ENCODE results near the gene DOCK2.
"Not testable (repeated sequence)": the region's sequence is repeated elsewhere in the genome, so short reads cannot be mapped to it uniquely, and the experiment has no call there.

The DOCK2 gene

GRCh38 chr5:169798438-169798837 lies 161.4 kb downstream of the DOCK2 start:
- DNase-seq: no peak

DNA sequence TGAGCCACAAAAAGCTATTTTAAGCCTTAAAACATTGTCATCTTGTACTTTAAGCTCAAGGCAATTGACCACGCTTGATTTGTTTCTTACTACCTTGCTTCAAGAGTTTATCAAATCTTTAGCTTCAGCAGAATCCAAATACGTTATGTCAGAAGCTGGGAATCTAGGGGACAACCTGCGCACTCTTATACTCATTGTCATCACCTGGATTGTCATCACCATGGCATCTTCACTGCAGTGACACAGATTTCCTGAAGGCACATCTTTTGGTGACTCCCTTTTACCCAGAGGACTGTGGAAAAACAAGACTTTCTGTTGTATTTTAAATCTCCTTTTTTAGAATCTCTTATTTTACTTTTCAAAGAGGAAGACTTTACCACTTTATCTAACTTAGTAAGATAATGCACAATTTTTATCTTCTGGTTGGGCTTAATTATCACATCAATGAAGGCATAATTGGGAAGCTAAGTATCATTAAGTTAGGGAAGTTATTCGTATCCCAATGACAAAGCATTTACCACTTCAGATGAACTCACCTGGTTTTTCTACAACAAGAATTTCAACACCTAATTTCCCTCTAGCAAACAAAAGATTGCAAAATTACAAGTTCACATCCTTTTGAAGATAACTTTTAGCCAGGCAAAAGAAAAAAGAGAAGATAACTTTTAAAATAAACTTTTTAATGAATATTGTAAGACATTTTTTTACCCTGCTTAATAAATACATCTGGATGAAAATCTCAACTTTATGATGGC lies 162.0 kb downstream of the DOCK2 start:
- DNase-seq: no peak

DNA sequence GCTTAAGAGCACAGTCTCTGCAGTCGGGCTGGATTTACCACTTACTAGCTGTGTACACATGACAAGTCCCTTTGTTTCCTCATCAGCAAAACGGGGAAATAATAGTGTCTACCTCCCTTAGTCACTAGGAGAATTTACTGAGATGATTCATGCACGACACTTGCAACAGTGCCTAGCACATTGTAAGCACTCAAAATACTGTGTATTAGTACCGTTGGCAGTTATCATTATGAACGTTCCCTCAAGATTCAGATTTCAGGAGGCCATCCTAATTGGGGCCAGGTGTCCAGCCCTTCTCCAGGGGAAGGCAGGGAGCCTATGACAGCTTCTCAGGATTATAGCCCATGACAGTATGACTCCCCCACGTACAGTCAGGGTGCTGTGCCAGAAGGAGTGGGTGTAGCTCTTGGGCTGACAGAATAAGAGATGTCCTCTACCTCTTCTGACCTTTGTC lies 164.3 kb downstream of the DOCK2 start:
- peak; percentile 25 for DNase-seq

DNA sequence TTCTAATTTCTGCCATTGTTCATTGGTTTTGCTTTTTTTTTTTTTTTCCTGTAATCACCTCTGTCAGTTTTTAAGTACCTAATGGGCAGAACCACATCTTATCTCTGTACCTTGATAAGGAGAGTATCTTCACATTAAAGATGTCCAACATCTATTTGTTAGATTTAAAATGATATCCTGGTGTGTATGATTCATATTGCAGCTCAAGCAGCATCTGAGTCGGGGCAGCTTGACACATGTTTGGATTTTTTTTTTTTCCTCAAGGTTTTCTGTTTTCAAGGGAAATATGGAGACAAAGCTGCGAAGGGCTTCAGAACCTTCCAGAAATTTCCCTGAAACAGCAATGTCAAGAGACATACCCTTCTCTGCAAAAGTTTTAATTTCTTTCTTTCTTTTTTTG lies 164.7 kb downstream of the DOCK2 start:
- no peak for DNase-seq

DNA sequence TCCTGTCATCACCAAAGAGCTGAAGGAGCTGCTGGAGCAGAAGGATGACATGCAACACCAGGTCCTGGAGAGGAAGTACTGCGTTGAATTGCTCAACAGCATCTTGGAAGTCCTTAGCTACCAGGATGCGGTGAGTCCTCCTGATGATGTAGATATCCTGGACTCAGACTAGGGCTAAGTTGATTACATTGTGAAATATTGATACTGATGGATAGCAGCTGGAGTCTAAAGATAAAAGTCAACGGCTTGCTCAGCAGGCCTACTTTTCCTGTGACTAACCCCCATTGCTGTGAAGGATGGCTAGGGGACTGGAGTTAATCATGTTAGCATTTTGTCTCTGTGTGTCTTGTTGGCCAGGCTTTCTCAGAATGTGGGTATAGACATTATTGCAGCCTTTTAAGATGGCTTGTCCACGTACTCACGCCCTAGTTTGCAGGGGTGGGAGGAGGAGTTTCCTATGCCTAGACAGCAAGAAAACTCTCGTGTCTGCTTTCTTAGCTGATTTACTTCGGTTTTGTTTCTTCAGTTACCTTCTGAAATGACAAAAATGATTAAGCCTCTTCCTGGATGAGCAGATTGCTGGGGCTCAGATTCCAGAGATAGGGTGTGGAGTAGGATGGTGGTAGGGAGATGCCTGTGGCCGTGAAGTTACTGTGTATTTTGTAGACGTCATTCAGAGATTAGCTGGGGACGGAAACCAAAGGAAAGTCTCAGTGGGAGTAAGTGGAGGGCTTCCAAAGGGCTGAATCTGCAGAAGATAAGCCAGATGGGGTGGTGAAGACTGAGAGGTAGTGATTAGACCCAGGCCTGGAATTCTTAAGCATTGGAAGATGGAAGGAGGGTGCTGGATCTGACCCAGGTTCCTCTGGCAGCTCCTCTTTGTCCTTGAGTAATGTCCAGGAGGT lies 166.3 kb downstream of the DOCK2 start:
- DNase-seq: no peak

- DNase-seq: no peak
Observed at GRCh38 chr5:169804861-169805260, 167.8 kb downstream of the DOCK2 start.

GRCh38 chr5:169805527-169805934 lies 168.5 kb downstream of the DOCK2 start:
- DNase-seq: no peak

DNA sequence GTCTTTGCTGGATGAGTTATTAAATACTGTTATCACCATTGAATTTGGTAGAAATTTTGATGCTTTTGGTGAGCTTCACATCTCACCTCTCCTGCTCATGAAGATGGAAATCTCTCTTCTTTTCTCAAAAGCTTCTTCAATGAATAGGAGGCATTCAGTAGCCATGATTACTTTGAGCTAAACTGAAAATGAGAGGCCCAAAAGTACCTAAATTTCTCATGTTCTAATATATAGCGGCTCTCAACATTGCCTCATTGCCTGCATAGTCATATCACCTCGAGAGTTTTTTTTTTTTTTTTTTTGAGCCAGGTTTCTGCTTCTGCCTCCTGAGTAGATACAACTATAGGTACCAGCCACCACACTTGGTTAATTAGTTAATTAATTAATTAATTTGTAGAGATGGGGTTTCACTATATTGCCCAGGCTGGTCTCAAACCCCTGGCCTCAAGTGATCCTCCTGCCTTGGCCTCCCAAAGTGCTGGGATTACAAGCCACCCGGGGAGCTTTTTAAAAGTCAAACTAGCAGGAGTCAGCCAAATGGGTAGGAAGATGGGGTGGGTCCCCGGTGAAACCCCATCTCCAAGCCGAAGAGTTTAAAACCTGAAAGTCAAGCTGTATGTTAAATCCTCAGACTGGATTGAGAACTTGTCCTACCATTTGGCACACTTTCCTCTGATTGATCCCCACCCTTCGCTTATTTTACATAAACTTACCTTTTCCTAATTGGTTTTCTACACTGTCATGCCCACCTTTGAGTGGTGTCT lies 169.0 kb downstream of the DOCK2 start:
- DNase-seq: no peak

DNA sequence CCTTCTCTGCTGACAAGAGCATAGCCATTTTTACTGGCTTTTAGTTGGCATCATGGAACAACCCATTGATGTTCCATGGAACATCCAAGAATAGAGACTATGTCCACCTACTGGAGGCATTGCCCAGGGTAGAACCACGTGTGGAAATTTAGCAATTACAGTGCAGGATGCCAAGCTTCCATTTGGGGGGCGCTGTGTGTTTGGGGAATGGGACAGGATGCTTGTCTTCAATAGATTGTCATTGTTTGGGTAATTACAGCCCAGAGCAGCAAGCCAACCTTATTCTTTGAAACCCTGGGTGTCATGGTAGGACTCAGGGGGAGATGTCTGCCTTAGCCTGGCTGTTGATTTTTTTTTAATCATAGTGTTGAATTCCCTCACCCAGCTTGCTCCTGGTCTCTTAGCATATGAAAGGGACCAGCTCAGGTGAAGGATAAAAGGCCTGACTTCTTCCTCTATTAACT lies 171.1 kb downstream of the DOCK2 start:
- DNase-seq: no peak

- not testable (repeated sequence) for DNase-seq
Observed at GRCh38 chr5:169808880-169809279, 171.8 kb downstream of the DOCK2 start.

GRCh38 chr5:169809281-169809680 lies 172.2 kb downstream of the DOCK2 start:
- no peak for DNase-seq

GRCh38 chr5:169810524-169810923 lies 173.4 kb downstream of the DOCK2 start:
- no peak for DNase-seq

DNA sequence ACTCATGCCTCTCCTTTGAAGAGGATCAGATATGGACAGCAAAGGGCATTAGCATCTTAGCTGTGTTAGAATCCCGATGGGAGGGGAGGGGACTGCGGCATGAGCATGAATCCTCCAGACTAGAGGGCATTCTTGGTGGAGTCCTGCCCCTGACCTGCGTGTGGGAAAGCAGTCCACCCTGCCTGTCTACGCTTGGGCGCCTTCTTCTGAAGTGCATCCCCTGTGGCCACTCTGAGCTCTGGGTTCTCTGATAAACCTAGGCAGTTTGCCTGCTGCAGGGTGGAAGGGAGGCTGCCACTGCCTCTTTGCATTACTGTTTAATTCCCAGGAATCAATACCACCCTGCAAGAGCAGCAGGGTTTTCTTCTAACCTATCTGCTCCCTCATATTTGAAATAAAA lies 173.9 kb downstream of the DOCK2 start:
- no peak for DNase-seq

DNA sequence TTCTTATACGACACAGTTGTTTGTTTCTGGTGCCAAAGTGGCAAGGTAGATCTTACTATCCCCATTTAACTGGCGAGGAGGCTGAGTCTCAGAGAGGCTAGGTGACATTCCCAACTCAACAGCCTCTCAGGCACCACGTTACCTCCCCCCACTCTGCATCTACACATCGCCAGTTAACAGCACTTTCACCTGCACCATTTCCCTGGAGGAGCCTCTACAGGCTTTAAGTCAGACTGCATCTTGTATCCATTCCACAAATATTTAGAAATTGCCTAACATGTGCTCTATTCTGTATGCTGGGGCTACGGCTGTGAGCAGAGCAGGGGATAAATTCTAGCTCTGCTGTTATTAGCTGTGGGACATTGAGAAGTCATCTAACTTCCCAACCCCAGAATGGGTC lies 174.6 kb downstream of the DOCK2 start:
- DNase-seq: peak; percentile 57

- no peak for DNase-seq
Observed at GRCh38 chr5:169812786-169813185, 175.7 kb downstream of the DOCK2 start.

GRCh38 chr5:169814045-169814444 lies 177.0 kb downstream of the DOCK2 start:
- no peak for DNase-seq

- no peak for DNase-seq
Observed at GRCh38 chr5:169814522-169814921, 177.4 kb downstream of the DOCK2 start.

- DNase-seq: no peak
Observed at GRCh38 chr5:169817031-169817430, 180.0 kb downstream of the DOCK2 start.

GRCh38 chr5:169826618-169827017 lies 189.5 kb downstream of the DOCK2 start:
- no peak for DNase-seq

DNA sequence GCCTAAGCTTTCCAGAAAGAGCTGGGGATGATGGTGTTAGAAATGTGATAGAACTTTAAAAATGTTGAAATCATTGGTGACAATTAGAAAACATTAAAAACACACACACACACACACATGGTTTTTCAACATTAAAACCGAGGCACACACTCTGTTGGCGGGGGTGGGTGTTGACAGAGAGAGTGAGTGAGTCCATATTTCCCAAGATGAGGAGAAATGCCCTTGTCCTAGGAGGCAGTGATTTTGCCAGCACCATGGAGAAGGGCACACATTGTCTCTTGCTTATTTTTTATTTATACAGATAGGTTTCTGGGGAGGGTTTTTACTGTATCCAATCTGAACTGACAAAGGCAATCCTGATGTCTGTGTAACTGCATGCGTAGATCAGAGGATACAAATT lies 190.7 kb downstream of the DOCK2 start:
- DNase-seq: no peak

- DNase-seq: no peak
Observed at GRCh38 chr5:169828385-169828784, 191.3 kb downstream of the DOCK2 start.

GRCh38 chr5:169831331-169831730 lies 194.3 kb downstream of the DOCK2 start:
- peak; percentile 60 for DNase-seq

GRCh38 chr5:169832304-169832703 lies 195.2 kb downstream of the DOCK2 start:
- no peak for DNase-seq

Data from NCI-H510A treated with DMSO at 0.1 percent for 48 hours (cell line).